ENCODE results near the gene RAD18.

Gene RAD18

DNA sequence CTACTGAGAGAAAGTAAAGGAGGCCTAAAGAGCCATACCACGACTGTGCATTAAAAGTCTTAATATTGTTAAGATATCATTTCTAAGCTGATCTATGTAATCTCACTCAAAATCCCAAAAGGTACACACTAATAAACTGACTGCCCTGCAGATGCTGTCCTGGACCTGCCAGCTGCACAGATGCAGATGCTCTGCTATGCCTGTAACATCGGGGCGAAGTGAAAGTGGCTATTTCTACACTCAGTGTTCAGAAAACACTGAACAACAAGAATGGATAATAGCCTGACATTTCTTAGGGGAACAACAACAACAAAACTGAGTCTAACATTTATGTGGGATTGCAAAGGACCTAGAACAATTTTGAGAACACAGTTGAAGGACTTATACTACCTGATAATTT, 31.9 kb downstream of the RAD18 start:
- no peak for TF ChIP-seq FOXP2 (optimal IDR thresholded peaks at IDR 0.05; ENCODE audit: borderline replicate concordance, extremely low read depth, extremely low read length, insufficient read depth)
- TF ChIP-seq TAF1 (IDR thresholded peaks at IDR 0.05; ENCODE audit: borderline replicate concordance, insufficient read depth, low read length) = no peak
- TF ChIP-seq, protein P1, sequence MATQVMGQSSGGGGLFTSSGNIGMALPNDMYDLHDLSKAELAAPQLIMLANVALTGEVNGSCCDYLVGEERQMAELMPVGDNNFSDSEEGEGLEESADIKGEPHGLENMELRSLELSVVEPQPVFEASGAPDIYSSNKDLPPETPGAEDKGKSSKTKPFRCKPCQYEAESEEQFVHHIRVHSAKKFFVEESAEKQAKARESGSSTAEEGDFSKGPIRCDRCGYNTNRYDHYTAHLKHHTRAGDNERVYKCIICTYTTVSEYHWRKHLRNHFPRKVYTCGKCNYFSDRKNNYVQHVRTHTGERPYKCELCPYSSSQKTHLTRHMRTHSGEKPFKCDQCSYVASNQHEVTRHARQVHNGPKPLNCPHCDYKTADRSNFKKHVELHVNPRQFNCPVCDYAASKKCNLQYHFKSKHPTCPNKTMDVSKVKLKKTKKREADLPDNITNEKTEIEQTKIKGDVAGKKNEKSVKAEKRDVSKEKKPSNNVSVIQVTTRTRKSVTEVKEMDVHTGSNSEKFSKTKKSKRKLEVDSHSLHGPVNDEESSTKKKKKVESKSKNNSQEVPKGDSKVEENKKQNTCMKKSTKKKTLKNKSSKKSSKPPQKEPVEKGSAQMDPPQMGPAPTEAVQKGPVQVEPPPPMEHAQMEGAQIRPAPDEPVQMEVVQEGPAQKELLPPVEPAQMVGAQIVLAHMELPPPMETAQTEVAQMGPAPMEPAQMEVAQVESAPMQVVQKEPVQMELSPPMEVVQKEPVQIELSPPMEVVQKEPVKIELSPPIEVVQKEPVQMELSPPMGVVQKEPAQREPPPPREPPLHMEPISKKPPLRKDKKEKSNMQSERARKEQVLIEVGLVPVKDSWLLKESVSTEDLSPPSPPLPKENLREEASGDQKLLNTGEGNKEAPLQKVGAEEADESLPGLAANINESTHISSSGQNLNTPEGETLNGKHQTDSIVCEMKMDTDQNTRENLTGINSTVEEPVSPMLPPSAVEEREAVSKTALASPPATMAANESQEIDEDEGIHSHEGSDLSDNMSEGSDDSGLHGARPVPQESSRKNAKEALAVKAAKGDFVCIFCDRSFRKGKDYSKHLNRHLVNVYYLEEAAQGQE (IDR thresholded peaks at IDR 0.05; ENCODE audit: insufficient read depth in 1 of 2, low read depth in 2 of 2, low read length in 2 of 2) = no peak
- TF ChIP-seq POLR2AphosphoS5 (IDR thresholded peaks at IDR 0.05; ENCODE audit: low read depth, low read length) = no peak
- TF ChIP-seq SIN3A (IDR thresholded peaks at IDR 0.05; ENCODE audit: borderline replicate concordance, insufficient read depth, low read length) = no peak

- TF ChIP-seq POLR2AphosphoS5 (IDR thresholded peaks at IDR 0.05; ENCODE audit: low read depth, low read length) (no peak), FOXP2 (optimal IDR thresholded peaks at IDR 0.05; ENCODE audit: borderline replicate concordance, extremely low read depth, extremely low read length, insufficient read depth) (no peak), SIN3A (IDR thresholded peaks at IDR 0.05; ENCODE audit: borderline replicate concordance, insufficient read depth, low read length) (no peak), TAF1 (IDR thresholded peaks at IDR 0.05; ENCODE audit: borderline replicate concordance, insufficient read depth, low read length) (no peak)
- TF ChIP-seq, protein P1 (IDR thresholded peaks at IDR 0.05; ENCODE audit: insufficient read depth in 1 of 2, low read depth in 2 of 2, low read length in 2 of 2) = no peak
Measured at GRCh38 chr3:8929860-8930259, 33.4 kb downstream of the RAD18 start.

DNA sequence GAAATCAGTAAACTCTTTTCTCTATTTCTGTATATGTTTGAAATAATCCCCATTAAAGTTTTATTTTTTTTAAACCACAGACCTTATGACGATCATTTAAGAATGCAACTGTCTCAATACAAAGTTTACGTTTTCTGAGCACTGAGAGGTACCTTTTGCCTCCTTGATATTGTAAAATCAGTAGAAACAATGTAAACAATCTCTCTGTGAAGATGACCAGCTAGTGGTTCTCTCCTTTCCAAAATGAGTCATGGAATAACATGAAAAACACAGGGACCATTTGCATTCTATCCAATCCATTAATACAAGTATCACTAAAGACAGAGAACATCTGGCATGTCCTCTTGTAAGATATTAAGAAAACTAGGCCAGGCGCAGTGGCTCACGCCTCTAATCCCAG, 48.8 kb downstream of the RAD18 start:
- TF ChIP-seq POLR2AphosphoS5 (IDR thresholded peaks at IDR 0.05; ENCODE audit: low read depth, low read length) (no peak), SIN3A (IDR thresholded peaks at IDR 0.05; ENCODE audit: borderline replicate concordance, insufficient read depth, low read length) (no peak), FOXP2 (optimal IDR thresholded peaks at IDR 0.05; ENCODE audit: borderline replicate concordance, extremely low read depth, extremely low read length, insufficient read depth) (no peak), TAF1 (IDR thresholded peaks at IDR 0.05; ENCODE audit: borderline replicate concordance, insufficient read depth, low read length) (no peak)
- TF ChIP-seq, protein P1 (IDR thresholded peaks at IDR 0.05; ENCODE audit: insufficient read depth in 1 of 2, low read depth in 2 of 2, low read length in 2 of 2) = no peak

- no peak for TF ChIP-seq TAF1 (IDR thresholded peaks at IDR 0.05; ENCODE audit: borderline replicate concordance, insufficient read depth, low read length)
- no peak for TF ChIP-seq POLR2AphosphoS5 (IDR thresholded peaks at IDR 0.05; ENCODE audit: low read depth, low read length)
- TF ChIP-seq, protein P1 (IDR thresholded peaks at IDR 0.05; ENCODE audit: insufficient read depth in 1 of 2, low read depth in 2 of 2, low read length in 2 of 2) = no peak
Measured at GRCh38 chr3:8911781-8912180, 51.5 kb downstream of the RAD18 start.

GRCh38 chr3:8909160-8909559, 54.1 kb downstream of the RAD18 start:
- TF ChIP-seq, protein P1 (IDR thresholded peaks at IDR 0.05; ENCODE audit: insufficient read depth in 1 of 2, low read depth in 2 of 2, low read length in 2 of 2) = no peak
- TF ChIP-seq POLR2AphosphoS5 (IDR thresholded peaks at IDR 0.05; ENCODE audit: low read depth, low read length) = no peak
- TF ChIP-seq SIN3A (IDR thresholded peaks at IDR 0.05; ENCODE audit: borderline replicate concordance, insufficient read depth, low read length) = no peak
- TF ChIP-seq TAF1 (IDR thresholded peaks at IDR 0.05; ENCODE audit: borderline replicate concordance, insufficient read depth, low read length) = no peak
- no peak for TF ChIP-seq FOXP2 (optimal IDR thresholded peaks at IDR 0.05; ENCODE audit: borderline replicate concordance, extremely low read depth, extremely low read length, insufficient read depth)
